ENCODE measurements around the gene PLCL2.
"Not testable (repeated sequence)": the region's sequence is repeated elsewhere in the genome, so short reads cannot be mapped to it uniquely, and the experiment has no call there.

Gene PLCL2

DNA sequence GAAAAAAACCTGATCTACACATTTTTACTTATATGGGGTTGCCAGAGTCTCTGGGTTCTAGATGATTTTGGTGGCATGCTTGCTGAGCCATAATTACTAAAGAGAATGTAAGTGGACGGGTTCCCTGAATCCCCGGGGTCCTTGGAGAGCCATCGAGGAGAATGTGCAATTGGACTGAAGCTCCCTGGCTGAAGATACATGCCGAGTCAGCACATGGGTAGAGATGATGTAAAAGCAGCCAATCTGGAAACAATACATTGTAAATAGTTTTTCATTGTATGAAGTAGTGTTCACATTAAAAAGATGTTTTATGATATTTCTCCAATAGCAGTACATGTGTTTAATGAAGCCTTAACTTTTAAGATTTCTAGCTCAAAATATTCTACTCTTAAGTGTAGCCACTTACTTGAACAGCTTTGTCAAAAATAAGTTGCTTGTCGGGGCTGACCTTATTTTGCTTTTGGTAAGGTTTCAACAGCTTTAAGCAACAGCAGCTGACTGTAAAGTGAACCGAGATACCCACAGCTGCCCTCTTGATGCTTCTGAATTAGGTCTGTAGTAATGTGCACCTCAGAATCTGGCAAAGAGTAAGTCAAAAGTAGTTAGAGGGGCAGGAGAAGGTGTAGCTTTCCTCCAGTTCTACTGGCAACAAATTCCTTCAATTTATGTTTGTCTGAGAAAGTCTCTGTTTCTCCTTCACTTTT, 205.7 kb downstream of the PLCL2 start:
- in situ Hi-C loops (cut with MboI; ENCODE audit: low pct_unique_long_range_greater_than_20kb, low sequenced_read_pairs, unreplicated experiment): no loop called here
- no peak for TF ChIP-seq CTCF (IDR thresholded peaks at IDR 0.05; ENCODE audit: extremely low read depth, insufficient read depth, missing control alignments)
- DNase-seq (ENCODE audit: low spot score): no peak

DNA sequence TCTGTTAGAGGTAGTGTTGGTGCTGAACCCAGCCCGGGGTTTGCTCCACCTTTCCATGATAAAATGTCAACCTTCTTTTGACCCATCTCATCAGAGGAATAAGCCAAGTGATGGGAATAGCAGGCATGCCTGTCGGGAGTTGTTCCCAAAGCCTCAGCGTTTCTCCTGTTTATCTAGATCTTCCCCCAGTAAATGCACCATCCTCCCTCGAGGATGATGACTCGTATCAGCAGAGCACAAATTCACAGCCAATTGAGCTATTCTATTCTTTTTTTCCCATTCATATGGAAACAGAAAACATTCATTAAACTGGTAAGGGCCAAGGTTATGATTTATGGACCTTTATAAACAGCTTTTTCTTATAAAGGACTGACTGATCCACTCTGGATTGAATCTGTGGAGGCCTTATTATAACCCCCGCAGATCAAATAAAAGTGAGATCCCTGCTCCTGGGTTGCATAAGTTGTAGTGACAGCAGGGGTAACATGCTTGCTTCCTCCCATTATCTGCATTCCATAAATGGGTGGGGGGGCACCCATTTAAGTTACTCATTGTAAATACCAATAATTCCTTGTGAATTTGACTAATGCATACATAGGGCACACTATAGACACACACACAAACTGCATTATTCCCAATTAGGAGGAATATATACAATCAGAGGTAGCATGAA, 207.3 kb downstream of the PLCL2 start:
- DNase-seq (ENCODE audit: low spot score): no peak
- in situ Hi-C loops (cut with MboI; ENCODE audit: low pct_unique_long_range_greater_than_20kb, low sequenced_read_pairs, unreplicated experiment): no loop called here
- TF ChIP-seq CTCF (IDR thresholded peaks at IDR 0.05; ENCODE audit: extremely low read depth, insufficient read depth, missing control alignments): no peak

GRCh38 chr3:17092583-17092933, 207.8 kb downstream of the PLCL2 start:
- in situ Hi-C loops (cut with MboI; ENCODE audit: low pct_unique_long_range_greater_than_20kb, low sequenced_read_pairs, unreplicated experiment): no loop called here
- no peak for TF ChIP-seq CTCF (IDR thresholded peaks at IDR 0.05; ENCODE audit: extremely low read depth, insufficient read depth, missing control alignments)
- no peak for DNase-seq (ENCODE audit: low spot score)

DNA sequence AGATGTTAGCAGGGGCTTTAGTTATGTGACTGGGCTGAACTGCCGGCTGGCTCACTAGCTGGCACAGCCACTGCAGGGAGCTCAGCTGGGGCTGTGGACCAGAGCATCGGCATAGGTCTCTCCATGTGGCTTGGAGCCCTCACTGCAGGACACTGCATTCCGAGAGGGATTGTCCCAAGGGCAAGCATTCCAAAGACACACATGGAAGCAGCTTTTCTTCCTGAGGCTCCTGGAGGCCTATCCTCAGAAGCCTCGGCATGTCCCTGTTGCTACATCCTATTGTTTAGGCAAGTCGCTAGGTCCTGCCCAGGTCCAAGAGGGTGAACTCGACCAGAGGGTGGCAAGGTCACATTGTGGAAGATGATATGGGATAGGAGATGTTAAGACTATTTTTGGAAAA, 209.8 kb downstream of the PLCL2 start:
- DNase-seq (ENCODE audit: low spot score): no peak
- in situ Hi-C loops (cut with MboI; ENCODE audit: low pct_unique_long_range_greater_than_20kb, low sequenced_read_pairs, unreplicated experiment): no loop called here
- no peak for TF ChIP-seq CTCF (IDR thresholded peaks at IDR 0.05; ENCODE audit: extremely low read depth, insufficient read depth, missing control alignments)

GRCh38 chr3:17103579-17103978, 218.8 kb downstream of the PLCL2 start:
- DNase-seq (ENCODE audit: low spot score): no peak
- TF ChIP-seq CTCF (IDR thresholded peaks at IDR 0.05; ENCODE audit: extremely low read depth, insufficient read depth, missing control alignments): no peak
- in situ Hi-C loops (cut with MboI; ENCODE audit: low pct_unique_long_range_greater_than_20kb, low sequenced_read_pairs, unreplicated experiment): no loop called here

GRCh38 chr3:17106801-17107200, 222.0 kb downstream of the PLCL2 start:
- in situ Hi-C loops (cut with MboI; ENCODE audit: low pct_unique_long_range_greater_than_20kb, low sequenced_read_pairs, unreplicated experiment); DNase-seq (ENCODE audit: low spot score): not testable (repeated sequence)

DNA sequence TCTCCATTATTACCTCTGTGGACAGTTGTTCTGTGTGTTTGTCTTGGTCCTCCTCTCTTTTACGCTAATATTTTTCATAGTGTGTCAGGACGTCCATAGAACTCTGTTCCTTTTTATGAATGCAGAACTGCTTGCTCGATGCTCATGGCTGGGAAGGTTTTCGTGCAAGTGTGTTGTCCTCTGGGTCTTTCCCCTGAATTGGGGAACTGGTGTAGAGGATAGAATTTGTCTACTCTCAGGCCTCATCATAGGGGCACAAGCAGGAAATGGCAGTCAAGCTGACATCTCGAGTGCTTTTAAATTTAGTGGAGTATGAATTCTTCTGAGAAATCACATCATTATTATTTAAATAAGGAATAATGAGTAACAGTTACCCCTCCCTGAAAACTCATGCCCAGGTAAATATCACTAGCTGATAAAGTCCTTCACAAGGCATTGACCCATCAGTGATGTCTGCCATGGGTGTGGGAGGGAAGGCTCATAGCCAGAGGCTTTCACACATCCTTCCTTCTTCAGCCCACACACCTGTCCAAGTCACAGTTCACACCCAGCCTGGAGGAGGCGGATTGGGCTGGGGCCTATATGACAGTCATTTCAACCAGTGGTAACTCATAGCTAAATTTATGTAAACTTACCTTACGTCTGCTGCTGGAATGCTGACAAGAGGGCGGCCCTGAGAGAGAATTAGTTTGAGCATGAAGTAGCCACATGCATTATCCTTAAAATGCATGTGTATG, 226.1 kb downstream of the PLCL2 start:
- DNase-seq (ENCODE audit: low spot score): no peak
- TF ChIP-seq CTCF (IDR thresholded peaks at IDR 0.05; ENCODE audit: extremely low read depth, insufficient read depth, missing control alignments): no peak
- in situ Hi-C loops (cut with MboI; ENCODE audit: low pct_unique_long_range_greater_than_20kb, low sequenced_read_pairs, unreplicated experiment): no loop called here

Measured in GM13977 (cell line).